Measurements from ENCODE around the gene HSPB7.

HSPB7 gene

GRCh38 chr1:15974855-15975254 lies 43.0 kb downstream of the HSPB7 start:
- Histone ChIP-seq H3K4me3 (replicated peaks; ENCODE audit: insufficient read depth, low read length) (peak overlapping the region; percentile 91), H3K27ac (replicated peaks) (no peak overlapping the region; the same call in 1 of the 2 replicates), H3K27me3 (ENCODE audit: insufficient read depth, poor library complexity, severe bottlenecking) (no peaks in the 10 kb centered on the region)
- DNase-seq (ENCODE audit: low read depth in 1 of 2, low spot score in 1 of 2), result no peak
- TF ChIP-seq GABPA (IDR thresholded peaks at IDR 0.05; ENCODE audit: low read depth), result no peak
- no peak for TF ChIP-seq SPI1 (IDR thresholded peaks at IDR 0.05; ENCODE audit: borderline replicate concordance, low read depth)

GRCh38 chr1:15973772-15974171 lies 44.1 kb downstream of the HSPB7 start:
- TF ChIP-seq CTCF (IDR thresholded peaks at IDR 0.05; ENCODE audit: insufficient read depth, low read length) (no peak), REST (IDR thresholded peaks at IDR 0.05; ENCODE audit: insufficient replicate concordance, low read depth) (no peak), SPI1 (IDR thresholded peaks at IDR 0.05; ENCODE audit: borderline replicate concordance, low read depth) (no peak), GABPA (IDR thresholded peaks at IDR 0.05; ENCODE audit: low read depth) (no peak), POLR2AphosphoS5 (IDR thresholded peaks at IDR 0.05; ENCODE audit: low read depth) (no peak)
- H3K4me3 ChIP-seq (replicated peaks; ENCODE audit: insufficient read depth, low read length), result no peak overlapping the region
- H3K27me3 ChIP-seq (ENCODE audit: insufficient read depth, poor library complexity, severe bottlenecking), result no peaks in the 10 kb centered on the region
- DNase-seq (ENCODE audit: low read depth in 1 of 2, low spot score in 1 of 2), result no peak
- no peak overlapping the region for H3K27ac ChIP-seq (replicated peaks)

- no peak overlapping the region for H3K27ac ChIP-seq (replicated peaks)
- TF ChIP-seq POLR2AphosphoS5 (IDR thresholded peaks at IDR 0.05; ENCODE audit: low read depth), result no peak
- TF ChIP-seq GABPA (IDR thresholded peaks at IDR 0.05; ENCODE audit: low read depth), result no peak
- TF ChIP-seq CTCF (IDR thresholded peaks at IDR 0.05; ENCODE audit: insufficient read depth, low read length), result no peak
- no peak for TF ChIP-seq SPI1 (IDR thresholded peaks at IDR 0.05; ENCODE audit: borderline replicate concordance, low read depth)
- TF ChIP-seq REST (IDR thresholded peaks at IDR 0.05; ENCODE audit: insufficient replicate concordance, low read depth), result no peak
- no peak for DNase-seq (ENCODE audit: low read depth in 1 of 2, low spot score in 1 of 2)
- H3K27me3 ChIP-seq (ENCODE audit: insufficient read depth, poor library complexity, severe bottlenecking), result no peaks in the 10 kb centered on the region
- H3K4me3 ChIP-seq (replicated peaks; ENCODE audit: insufficient read depth, low read length), result no peak overlapping the region
Observed at GRCh38 chr1:15972409-15972808, 45.4 kb downstream of the HSPB7 start.

GRCh38 chr1:15970911-15971310 lies 46.9 kb downstream of the HSPB7 start:
- no peak overlapping the region for H3K4me3 ChIP-seq (replicated peaks; ENCODE audit: insufficient read depth, low read length)
- no peak for DNase-seq (ENCODE audit: low read depth in 1 of 2, low spot score in 1 of 2)
- H3K27ac ChIP-seq (replicated peaks), result no peak overlapping the region
- TF ChIP-seq POLR2AphosphoS5 (IDR thresholded peaks at IDR 0.05; ENCODE audit: low read depth), result no peak
- no peak for TF ChIP-seq REST (IDR thresholded peaks at IDR 0.05; ENCODE audit: insufficient replicate concordance, low read depth)
- no peak for TF ChIP-seq CTCF (IDR thresholded peaks at IDR 0.05; ENCODE audit: insufficient read depth, low read length)
- no peak for TF ChIP-seq GABPA (IDR thresholded peaks at IDR 0.05; ENCODE audit: low read depth)
- TF ChIP-seq SPI1 (IDR thresholded peaks at IDR 0.05; ENCODE audit: borderline replicate concordance, low read depth), result no peak
- no peaks in the 10 kb centered on the region for H3K27me3 ChIP-seq (ENCODE audit: insufficient read depth, poor library complexity, severe bottlenecking)

Measured in HL-60 (cell line).